Measurements from ENCODE around the gene TOP1.

Gene TOP1

DNA sequence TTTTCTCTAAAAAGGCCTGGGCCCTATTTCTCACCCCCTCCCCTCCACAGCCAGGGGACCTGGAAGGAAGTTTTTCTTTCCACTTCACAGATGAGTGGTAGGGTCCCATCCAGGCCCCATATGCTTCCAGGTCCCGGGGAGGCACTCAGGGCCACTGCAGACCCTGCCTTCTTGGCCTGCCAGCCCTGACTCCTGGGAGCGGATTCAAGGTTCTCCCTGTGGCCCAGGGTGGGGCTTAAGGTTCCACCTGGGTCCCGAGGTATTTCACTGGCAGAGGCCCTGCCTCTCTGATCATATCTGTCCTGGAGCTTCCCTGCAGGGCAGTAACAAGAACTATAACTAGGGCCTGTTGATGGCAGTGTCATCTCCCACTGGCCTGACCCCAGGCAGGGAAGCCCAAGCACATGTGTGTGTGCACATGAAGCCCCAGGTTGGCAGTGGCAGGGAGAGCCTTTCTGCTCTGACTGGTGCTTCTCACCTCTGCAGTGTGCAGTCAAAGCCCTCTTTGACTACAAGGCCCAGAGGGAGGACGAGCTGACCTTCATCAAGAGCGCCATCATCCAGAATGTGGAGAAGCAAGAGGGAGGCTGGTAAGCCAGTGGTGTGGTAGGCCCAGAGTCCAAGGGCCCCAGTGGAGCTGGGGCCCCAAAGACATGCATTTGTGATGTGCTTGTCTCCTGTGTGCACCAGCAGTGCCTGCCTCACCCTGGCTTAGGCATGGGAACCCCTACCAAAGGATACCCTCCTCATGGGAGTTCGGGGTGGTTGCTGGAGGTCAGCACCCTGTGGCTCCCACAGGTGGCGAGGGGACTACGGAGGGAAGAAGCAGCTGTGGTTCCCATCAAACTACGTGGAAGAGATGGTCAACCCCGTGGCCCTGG is 139.9 kb downstream of the TOP1 start:
- no peak for DNase-seq (ENCODE audit: low read depth in 2 of 2)

DNA sequence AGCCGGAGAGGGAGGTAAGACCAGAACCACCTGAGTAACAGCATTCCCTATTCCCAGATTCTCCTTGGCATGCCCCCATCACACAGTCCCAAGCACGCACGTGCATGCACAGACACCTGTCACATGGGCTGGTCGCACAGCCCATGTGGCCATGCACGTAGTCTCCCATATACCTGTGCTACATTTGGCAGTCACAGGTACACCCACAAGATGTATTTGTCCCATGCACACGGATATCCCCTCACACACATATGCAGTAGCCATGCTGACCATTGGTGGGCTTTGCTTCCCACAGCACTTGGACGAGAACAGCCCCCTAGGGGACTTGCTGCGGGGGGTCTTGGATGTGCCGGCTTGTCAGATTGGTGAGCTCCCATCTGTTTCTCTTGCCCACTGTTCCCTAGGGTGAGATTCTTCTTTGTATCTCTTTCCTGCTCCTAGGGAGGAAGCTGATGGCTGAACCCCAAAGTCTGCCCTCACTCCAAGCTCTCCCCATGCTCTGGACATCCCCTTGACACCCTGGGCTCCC is 140.6 kb downstream of the TOP1 start:
- DNase-seq (ENCODE audit: low read depth in 2 of 2) = no peak

DNA sequence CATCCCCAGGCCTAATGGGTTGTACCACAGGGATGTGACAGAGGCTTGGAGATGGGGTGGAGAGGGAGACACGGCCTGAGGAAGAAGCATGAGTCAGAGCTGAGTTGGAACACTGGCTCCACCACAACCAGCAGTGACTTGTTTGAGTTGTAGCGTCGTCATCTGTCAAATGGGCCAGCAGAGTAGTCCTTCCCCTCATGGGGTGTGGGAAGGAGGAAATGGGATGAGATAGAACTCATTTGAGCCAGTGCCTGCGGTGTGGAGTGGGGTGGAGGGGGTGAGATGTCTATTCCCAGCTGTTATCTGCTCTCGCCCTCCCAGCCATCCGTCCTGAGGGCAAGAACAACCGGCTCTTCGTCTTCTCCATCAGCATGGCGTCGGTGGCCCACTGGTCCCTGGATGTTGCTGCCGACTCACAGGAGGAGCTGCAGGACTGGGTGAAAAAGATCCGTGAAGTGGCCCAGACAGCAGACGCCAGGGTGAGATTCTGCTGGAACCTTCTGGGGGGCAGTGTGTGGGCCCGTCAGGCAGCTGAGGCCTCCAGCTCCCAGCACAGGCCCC is 141.2 kb downstream of the TOP1 start:
- DNase-seq (ENCODE audit: low read depth in 2 of 2) = no peak

DNA sequence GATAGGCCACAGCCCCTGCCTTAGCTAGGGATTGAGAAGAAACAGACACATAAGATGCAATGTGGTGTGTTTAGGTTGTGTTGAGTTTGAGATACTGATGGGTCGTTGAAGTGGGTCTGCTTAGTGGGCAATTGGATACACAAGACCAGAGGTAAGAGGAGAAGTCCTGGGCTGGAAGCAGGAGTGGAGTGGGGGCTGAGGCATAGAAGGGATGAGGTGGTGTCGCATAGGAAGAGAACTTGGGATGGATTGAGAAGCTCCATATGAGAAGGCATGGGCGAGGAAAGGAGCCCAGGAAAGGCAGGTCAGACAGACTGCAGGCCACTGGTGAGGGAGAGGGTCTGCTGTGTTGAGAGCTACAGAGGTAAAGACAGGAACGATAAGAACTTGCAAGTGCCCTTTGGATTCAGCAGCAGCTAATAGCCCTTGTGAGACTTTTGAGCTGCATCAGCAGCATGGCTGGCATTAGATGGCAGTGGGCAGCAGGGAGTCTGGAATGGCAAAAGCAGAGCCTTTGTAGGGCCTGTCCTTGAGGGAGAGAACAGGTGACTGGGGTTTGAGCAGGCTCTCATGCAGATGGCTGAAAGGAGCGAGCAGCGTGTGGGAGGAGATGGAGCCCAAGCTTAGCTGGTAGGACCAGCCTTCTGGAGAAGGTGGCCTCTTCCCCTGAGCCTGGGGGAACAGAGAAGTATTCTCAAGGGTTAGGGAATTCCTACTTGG is 141.9 kb downstream of the TOP1 start:
- DNase-seq (ENCODE audit: low read depth in 2 of 2) = no peak

- DNase-seq (ENCODE audit: low read depth in 2 of 2) = no peak
Observed at GRCh38 chr20:41171736-41172295, 143.2 kb downstream of the TOP1 start.

DNA sequence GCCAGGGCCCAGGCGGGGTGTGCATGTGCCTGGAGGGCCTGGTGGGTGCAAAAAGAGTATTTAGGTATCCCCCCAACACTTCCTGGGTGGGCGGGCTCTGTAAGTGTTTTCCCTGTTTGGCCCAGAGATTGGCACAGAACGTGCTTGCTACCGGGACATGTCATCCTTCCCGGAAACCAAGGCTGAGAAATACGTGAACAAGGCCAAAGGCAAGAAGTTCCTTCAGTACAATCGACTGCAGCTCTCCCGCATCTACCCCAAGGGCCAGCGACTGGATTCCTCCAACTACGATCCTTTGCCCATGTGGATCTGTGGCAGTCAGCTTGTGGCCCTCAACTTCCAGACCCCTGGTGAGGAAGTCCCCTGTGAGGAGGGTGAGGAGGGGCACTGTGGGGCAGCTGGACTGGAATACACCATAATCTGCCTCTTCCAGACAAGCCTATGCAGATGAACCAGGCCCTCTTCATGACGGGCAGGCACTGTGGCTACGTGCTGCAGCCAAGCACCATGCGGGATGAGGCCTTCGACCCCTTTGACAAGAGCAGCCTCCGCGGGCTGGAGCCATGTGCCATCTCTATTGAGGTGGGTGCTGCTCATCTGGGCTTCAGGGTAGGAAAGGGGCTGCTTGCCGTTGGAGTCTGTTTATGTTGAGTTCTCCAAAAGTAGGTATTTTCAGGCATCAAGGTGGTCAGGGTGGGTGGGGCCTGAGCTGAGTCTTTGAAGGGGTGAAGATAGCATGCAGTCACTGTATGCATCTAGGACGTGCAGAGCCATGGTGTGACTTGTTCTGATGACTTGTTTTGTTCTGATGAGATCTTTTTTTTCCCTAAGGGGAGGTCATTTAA is 143.9 kb downstream of the TOP1 start:
- no peak for DNase-seq (ENCODE audit: low read depth in 2 of 2)

- DNase-seq (ENCODE audit: low read depth in 2 of 2) = peak; percentile 37 to 59
Observed at GRCh38 chr20:41173161-41173721, 144.6 kb downstream of the TOP1 start.

DNA sequence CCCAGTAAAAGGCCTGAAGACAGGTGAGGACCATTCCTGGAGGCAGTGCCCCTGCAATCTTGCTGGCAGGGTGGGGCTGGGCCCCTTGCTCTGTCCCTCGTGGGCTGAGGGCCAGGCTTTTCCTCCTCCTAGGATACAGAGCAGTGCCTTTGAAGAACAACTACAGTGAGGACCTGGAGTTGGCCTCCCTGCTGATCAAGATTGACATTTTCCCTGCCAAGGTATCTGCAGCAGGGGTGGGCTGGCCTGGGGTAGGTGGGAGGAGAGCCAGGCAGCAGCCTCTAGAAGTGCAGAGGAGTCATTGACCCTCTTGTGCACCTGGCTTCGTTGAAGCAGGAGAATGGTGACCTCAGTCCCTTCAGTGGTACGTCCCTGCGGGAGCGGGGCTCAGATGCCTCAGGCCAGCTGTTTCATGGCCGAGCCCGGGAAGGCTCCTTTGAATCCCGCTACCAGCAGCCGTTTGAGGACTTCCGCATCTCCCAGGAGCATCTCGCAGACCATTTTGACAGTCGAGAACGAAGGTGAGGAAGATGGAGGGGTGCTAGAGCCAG is 145.2 kb downstream of the TOP1 start:
- DNase-seq (ENCODE audit: low read depth in 2 of 2) = no peak

Data from stimulated activated CD4-positive, alpha-beta T cell treated with anti-CD3 and anti-CD28 coated beads, Interleukin-12 subunit alpha, Interleukin-12 subunit beta, amount 100 ng/mL, for 24 hours (primary cell).